Measurements from ENCODE around the gene CBX4. TPM values are rescaled to one million over a fixed set of nuclear protein-coding genes. Genes with fewer than 3 reads are reported as not detected.

CBX4 gene
- total and polyA plus RNA-seq, 2 of the 4 experiments (the other 2 are of a cell fraction) = 3.2 to 9.4 TPM

DNA sequence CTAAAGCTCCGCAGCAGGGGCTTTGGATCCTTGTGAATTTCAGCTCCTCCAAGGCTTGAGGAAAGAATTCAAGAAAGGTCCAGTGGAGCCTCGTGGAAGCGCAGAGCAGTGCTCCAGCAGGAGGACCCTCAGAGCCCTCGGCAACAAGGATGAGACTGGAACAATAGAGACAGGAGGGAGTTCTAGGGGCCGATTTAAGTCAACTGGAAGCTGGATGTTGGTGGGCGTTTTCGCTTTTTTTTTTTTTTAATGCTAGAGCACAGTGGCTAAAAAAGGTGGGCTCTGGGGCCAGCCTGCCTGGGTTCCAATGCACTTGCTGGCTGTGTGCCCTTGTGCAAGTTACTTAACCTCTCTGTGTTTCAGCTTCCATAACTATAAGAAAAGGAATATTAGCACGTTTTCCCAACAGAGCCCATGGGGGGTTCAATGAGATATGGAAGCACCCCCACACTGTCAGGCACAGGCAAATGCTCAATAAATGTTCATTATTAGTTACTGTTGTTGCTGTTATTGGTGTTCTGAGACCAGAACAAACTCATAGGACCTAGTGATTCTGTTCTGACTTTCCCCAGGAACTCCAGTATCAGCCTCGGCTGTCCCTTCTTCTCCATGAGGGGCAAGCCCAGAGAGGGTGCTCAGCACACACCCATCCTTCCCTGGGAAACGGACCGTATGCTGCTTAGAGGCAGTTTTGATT is 37.1 kb downstream of the CBX4 start:
- BruUV-seq (replicated peaks) = no TSS peak
- H2AFZ ChIP-seq (replicated peaks; ENCODE audit: low read length, poor library complexity) = peak overlapping the region; percentile 48
- no peak overlapping the region; the same call in 2 of the 3 replicates for H2BK15ac ChIP-seq (ENCODE audit: low read depth, low read length)
- dilution Hi-C loops (cut with HindIII; ENCODE audit: low sequenced_read_pairs, unreplicated experiment) (no loop called here), intact Hi-C loops (cut with micrococcal nuclease) (no loop called here), in situ Hi-C loops (cut with MboI; ENCODE audit: low sequenced_read_pairs) (no loop called here)
- H3K9ac ChIP-seq (ENCODE audit: low read depth, low read length) = no peak overlapping the region
- no peak overlapping the region for H3K23ac ChIP-seq (ENCODE audit: low read depth, low read length)
- H2AK5ac ChIP-seq (ENCODE audit: low read depth, low read length) = no peak overlapping the region
- no peaks in the 10 kb centered on the region for H3K79me1 ChIP-seq (ENCODE audit: low read depth in 1 of 2, low read length in 2 of 2)
- no peak for ATAC-seq (ENCODE audit: low read depth)
- H2BK20ac ChIP-seq (ENCODE audit: low read depth, low read length) = no peak overlapping the region
- 9% methylated on average over 6 of the region's 11 CpGs; no CpG with 5 or more reads in 1 of the 2 experiments for WGBS, 2 experiments (ENCODE audit: extremely low coverage in 2 of 2, insufficient read length in 1 of 2)
- no peak overlapping the region for H3K14ac ChIP-seq (replicated peaks; ENCODE audit: low read depth, low read length)
- POLR2A ChIA-PET (ENCODE audit: unreplicated experiment) = no interaction called here
- H4K8ac ChIP-seq (ENCODE audit: low read depth in 2 of 2, low read length in 2 of 2) = peak overlapping the region; percentile 26 to 47; a peak in 1 of 4 replicates
- no peaks in the 10 kb centered on the region for H3K36me3 ChIP-seq (ENCODE audit: control insufficient read depth, insufficient read depth, low read length)
- H2BK5ac ChIP-seq (ENCODE audit: low read depth, low read length, poor library complexity, severe bottlenecking) = no peak overlapping the region
- H3K4me2 ChIP-seq (ENCODE audit: low read depth, low read length) = 0 out of 2 replicates have a peak overlapping the region, but pooled peaks have one; percentile 5
- no peak overlapping the region for H3K4me3 ChIP-seq (ENCODE audit: insufficient read depth, low read depth, low read length)
- H3K4ac ChIP-seq (ENCODE audit: low read depth, low read length) = no peak overlapping the region
- H2AK9ac ChIP-seq (replicated peaks; ENCODE audit: low read depth, low read length, poor library complexity) = no peak overlapping the region
- no peak overlapping the region for H4K5ac ChIP-seq (ENCODE audit: low read depth, low read length)
- no peak overlapping the region for H3K56ac ChIP-seq (ENCODE audit: extremely low read depth, insufficient read depth, low read length)
- H3K27me3 ChIP-seq (ENCODE audit: control insufficient read depth, insufficient read depth, low read length) = peaks cover 96% of the 10 kb centered on the region
- H3K4me1 ChIP-seq (ENCODE audit: control insufficient read depth, insufficient read depth, low read length) = no peaks in the 10 kb centered on the region; the same call in 1 of the 2 replicates
- peaks cover 11% of the 10 kb centered on the region; the same call in 1 of the 2 replicates for H3K9me3 ChIP-seq (ENCODE audit: control insufficient read depth, insufficient read depth, low read length)
- H2BK120ac ChIP-seq (ENCODE audit: low read depth, low read length) = no peak overlapping the region
- CTCF ChIA-PET = no interaction called here
- H3K18ac ChIP-seq (ENCODE audit: low read depth, low read length) = no peak overlapping the region
- no peaks in the 10 kb centered on the region for H3K9me1 ChIP-seq (ENCODE audit: insufficient read depth, low read length)
- TF ChIP-seq, protein P1, sequence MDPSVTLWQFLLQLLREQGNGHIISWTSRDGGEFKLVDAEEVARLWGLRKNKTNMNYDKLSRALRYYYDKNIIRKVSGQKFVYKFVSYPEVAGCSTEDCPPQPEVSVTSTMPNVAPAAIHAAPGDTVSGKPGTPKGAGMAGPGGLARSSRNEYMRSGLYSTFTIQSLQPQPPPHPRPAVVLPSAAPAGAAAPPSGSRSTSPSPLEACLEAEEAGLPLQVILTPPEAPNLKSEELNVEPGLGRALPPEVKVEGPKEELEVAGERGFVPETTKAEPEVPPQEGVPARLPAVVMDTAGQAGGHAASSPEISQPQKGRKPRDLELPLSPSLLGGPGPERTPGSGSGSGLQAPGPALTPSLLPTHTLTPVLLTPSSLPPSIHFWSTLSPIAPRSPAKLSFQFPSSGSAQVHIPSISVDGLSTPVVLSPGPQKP (IDR thresholded peaks at IDR 0.05; ENCODE audit: borderline replicate concordance, low read depth, low read length) = no peak
- TF ChIP-seq CHD1 (IDR thresholded peaks at IDR 0.05; ENCODE audit: low read depth, low read length) = no peak
- no peak for TF ChIP-seq MXI1 (IDR thresholded peaks at IDR 0.05; ENCODE audit: borderline replicate concordance, low read depth, low read length)
- H4K20me1 ChIP-seq (ENCODE audit: insufficient read depth, low read length) = no peaks in the 10 kb centered on the region
- no peak overlapping the region; the same call in 1 of the 2 replicates for H4K91ac ChIP-seq (ENCODE audit: insufficient read depth, low read depth, low read length)
- DNase-seq = no peak
- no peak overlapping the region for H3K27ac ChIP-seq (ENCODE audit: insufficient read depth, low read length)

Data from IMR-90 (cell line).